WERI-Rb-1 (cell line): ENCODE results near the gene ZNFX1.
"Not testable (repeated sequence)": the region's sequence is repeated elsewhere in the genome, so short reads cannot be mapped to it uniquely, and the experiment has no call there.

Experiments used
- DNase-seq: peaks from one replicate; pipeline ENCODE4 v3.0.0-alpha.2; 2020
- H3K27ac ChIP-seq: fragments of 250-450 bp; sonication (Bioruptor Pico); 2 replicates; pipeline ENCODE4 v1.5.1; 2020; ENCODE audit warnings: mild to moderate bottlenecking, moderate library complexity
- H3K27me3 ChIP-seq: fragments of 250-450 bp; sonication (Bioruptor Pico); 2 replicates; pipeline ENCODE4 v1.5.1; 2021; ENCODE audit warnings: mild to moderate bottlenecking, low read depth, moderate library complexity; ENCODE audit not compliant: insufficient read depth, severe bottlenecking
- H3K36me3 ChIP-seq: fragments of 250-450 bp; sonication (Bioruptor Pico); 2 replicates; pipeline ENCODE4 v1.5.1; 2020; ENCODE audit warnings: mild to moderate bottlenecking, moderate library complexity
- H3K4me3 ChIP-seq: 2 replicates; pipeline ENCODE4 v1.5.1; 2011; ENCODE audit warnings: low read depth, mild to moderate bottlenecking, control low read depth, low read length
- H3K9me3 ChIP-seq: fragments of 250-450 bp; sonication (Bioruptor Pico); 2 replicates; pipeline ENCODE4 v1.5.1; 2021; ENCODE audit warnings: mild to moderate bottlenecking, moderate library complexity; ENCODE audit not compliant: severe bottlenecking
- TF ChIP-seq, protein P1 (sequence below): IDR thresholded peaks from 2 replicates; pipeline ENCODE4 v1.5.1; 2011; ENCODE audit warnings: low read depth, mild to moderate bottlenecking, control low read depth, inconsistent platforms, low read length

ZNFX1 gene

DNA sequence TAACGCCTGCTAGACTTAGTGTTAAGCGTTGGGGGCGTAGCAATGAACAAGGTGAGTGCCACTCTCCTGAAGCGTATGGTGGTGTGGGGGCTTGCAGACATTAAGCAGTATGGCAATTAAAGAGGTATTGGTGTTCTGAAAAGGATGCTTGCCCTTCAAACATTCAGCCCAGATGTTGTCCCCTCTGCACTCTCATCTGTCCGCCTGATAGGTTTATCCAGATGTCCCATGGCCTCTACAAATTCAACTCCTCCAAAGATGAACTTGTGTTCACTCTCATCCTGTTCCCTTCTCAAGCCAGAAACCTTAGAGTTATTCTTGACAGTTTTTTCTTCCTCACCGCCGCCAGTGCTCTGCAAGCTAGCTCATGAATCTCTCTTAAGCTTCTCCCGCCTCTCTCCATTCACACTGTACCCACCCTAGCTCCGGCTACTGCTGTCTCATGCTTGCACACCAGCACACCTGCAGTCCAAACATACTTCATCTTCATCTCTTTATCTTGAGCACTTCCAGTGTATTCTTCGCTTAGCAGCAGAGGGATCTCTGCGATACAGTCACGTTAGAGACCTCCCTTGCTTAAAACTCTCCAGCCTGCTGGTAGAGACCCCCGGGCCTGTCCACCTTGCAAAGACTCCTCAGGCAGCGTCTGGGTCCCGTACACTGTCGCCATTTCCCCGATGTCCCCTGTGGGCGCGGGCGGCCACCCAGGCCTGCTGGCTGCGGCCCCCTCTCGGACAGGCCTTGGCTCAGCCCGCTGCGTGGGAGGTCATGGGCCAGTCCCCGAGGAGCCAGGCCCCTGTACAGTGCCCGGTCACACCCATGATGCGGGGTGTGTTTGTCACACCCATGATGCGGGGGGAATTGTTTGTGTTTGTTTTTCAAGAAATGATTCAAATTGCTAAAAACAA, 57.7 kb downstream of the ZNFX1 start:
- DNase-seq: no peak
- Histone ChIP-seq H3K27me3 (no peaks in the 10 kb centered on the region), H3K4me3 (peak overlapping the region; percentile 94), H3K9me3 (no peaks in the 10 kb centered on the region), H3K36me3 (peaks cover 31% of the 10 kb centered on the region), H3K27ac (peak overlapping the region; percentile 64)
- TF ChIP-seq, protein P1, sequence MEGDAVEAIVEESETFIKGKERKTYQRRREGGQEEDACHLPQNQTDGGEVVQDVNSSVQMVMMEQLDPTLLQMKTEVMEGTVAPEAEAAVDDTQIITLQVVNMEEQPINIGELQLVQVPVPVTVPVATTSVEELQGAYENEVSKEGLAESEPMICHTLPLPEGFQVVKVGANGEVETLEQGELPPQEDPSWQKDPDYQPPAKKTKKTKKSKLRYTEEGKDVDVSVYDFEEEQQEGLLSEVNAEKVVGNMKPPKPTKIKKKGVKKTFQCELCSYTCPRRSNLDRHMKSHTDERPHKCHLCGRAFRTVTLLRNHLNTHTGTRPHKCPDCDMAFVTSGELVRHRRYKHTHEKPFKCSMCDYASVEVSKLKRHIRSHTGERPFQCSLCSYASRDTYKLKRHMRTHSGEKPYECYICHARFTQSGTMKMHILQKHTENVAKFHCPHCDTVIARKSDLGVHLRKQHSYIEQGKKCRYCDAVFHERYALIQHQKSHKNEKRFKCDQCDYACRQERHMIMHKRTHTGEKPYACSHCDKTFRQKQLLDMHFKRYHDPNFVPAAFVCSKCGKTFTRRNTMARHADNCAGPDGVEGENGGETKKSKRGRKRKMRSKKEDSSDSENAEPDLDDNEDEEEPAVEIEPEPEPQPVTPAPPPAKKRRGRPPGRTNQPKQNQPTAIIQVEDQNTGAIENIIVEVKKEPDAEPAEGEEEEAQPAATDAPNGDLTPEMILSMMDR: no peak

DNA sequence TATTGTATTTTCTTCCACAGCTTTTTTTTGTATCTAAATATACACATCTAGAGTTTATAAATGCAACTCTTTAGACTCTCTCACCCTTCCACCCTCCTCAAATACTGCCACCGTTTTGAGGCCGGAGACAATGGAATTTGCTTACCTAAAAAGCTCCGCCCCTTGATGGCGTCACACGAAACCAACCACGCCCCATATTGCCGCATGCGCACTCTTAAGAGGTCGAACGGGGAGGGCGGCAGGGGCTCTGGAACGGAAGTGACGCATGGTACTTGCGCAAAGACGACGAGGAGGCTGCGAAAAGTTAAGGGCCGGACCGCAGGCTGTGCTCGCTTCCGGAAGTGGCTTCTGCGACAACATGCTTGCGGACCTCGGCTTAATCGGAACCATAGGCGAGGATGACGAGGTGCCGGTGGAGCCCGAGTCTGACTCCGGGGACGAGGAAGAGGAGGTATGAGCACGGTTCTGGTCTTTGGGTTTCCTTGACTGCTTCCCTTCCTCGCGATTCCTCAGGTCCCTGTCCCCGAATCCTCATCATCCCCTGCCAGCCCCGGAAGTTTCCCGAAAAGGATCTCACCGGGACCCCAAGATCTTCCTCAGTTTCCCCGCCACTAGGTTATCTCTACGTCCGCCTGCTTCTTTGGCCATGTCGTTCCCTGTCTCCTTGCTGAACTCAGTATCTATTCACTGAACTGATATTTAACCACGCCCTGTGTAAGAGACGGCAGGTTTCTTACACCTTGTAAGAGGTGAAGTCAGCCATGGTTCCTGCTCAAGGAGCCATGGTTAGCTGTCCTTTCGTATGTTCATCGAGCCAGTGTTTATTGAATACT, 58.5 kb downstream of the ZNFX1 start, which contains the start of gene DDX27:
Gene DDX27, plus strand, starts transcription at position 326 of the 833 bp plus-strand sequence. Its CDS starts 33 bp downstream, at position 359.
- no peaks in the 10 kb centered on the region for H3K27me3 ChIP-seq
- H3K9me3 ChIP-seq: no peaks in the 10 kb centered on the region
- peak within 1 kb of the TSS; percentile 94 for H3K4me3 ChIP-seq
- TF ChIP-seq, protein P1: no peak
- peak; percentile 96 for DNase-seq
- peaks cover 23% of the 10 kb centered on the region for H3K36me3 ChIP-seq
- peak within 1 kb of the TSS; percentile 64 for H3K27ac ChIP-seq

DNA sequence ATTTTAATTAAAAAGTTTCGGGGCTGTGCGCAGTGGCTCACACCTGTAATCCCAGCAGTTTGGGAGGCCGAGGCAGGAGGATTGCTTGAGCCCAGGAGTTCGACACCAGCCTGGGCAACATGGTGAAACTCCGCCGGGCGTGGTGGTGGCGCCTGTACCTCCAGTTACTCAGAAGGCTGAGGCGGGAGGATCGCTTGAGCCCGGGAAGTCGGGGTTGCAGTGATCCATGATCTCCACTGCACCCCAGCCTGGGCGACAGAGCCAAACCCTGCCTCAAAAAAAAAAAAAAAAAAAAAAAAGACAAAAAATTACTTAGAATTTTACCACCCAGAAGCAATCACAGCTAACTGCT, 59.1 kb downstream of the ZNFX1 start:
- Histone ChIP-seq H3K36me3 (peaks cover 20% of the 10 kb centered on the region), H3K4me3 (peak overlapping the region; percentile 94; the same call in 1 of the 2 replicates), H3K27ac (peak overlapping the region; percentile 64)
- H3K27me3 ChIP-seq, DNase-seq, H3K9me3 ChIP-seq: not testable (repeated sequence)

DNA sequence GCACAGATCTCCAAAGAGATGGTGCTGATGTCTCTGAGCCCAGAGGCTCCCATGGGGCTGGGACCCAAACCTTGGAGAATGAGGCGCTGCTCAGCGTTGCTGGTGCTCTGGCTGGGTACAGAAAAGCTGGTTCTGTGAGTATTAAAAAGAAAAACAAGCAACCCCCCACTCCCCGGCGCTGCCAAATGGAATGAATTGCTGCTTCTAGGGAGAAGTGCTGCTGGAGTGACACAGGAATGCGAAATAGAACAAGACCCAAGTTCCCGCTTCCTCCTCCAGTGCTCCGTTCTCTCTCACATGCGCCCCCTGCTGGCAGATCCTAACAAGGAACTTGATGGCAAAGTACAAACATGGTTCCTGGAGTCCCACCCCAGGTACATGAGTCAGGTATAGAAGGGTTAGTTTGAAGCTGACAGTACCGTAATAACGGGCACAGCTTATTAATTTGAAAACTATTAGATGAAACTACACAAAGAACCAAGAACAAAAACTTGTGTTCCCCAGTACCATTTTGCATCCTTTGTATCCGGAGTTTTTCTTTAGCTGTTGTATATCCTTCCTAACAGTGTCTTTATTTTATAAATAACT, 60.8 kb downstream of the ZNFX1 start:
- no peak overlapping the region for H3K27ac ChIP-seq
- no peak overlapping the region for H3K4me3 ChIP-seq
- no peaks in the 10 kb centered on the region for H3K27me3 ChIP-seq
- DNase-seq: peak; percentile 94
- no peaks in the 10 kb centered on the region for H3K9me3 ChIP-seq
- peaks cover 5% of the 10 kb centered on the region; the same call in 1 of the 2 replicates for H3K36me3 ChIP-seq
- TF ChIP-seq, protein P1: peak; percentile 86

DNA sequence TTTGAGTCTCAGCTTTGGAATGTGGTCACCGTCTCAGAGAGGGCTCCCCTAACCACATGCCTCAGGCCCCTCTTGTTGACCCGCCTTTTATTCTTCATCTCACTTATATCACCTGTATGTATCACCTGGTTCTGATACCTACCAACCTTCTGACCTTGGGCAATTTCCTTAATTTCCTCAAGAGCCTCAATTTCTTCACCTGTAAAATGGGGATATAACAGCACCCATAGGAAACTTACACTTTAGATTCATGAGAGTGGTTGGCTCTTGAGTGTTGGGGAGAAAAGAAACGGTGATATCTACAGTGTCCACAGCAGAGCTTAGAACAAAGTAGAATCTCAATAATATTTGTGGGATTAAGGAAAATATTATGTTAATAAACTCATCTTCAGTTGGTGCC, 62.6 kb downstream of the ZNFX1 start:
- DNase-seq: no peak
- no peak overlapping the region for H3K27ac ChIP-seq
- no peaks in the 10 kb centered on the region for H3K36me3 ChIP-seq
- TF ChIP-seq, protein P1: no peak
- H3K9me3 ChIP-seq: peaks cover 6% of the 10 kb centered on the region
- no peaks in the 10 kb centered on the region for H3K27me3 ChIP-seq
- no peak overlapping the region for H3K4me3 ChIP-seq

DNA sequence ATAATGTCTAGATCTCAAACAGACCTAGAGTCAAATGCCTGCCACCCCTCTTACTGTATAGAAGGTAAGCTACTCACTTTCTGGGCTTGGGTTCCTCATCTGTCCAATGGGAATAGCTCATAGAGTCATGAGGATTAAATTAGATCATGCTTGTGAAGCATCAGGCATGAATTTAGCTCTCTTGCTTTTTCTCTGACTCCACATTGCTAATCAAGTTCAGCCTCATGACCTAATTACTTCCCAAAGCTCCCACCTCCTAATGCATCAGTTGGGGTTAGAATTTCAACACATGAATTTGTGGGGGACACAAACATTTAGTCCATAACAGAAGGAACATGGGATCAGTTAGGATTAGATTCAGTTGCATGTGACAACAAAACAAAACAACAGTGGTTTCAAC, 63.3 kb downstream of the ZNFX1 start:
- H3K27ac ChIP-seq: no peak overlapping the region
- H3K4me3 ChIP-seq: no peak overlapping the region
- DNase-seq: no peak
- no peaks in the 10 kb centered on the region for H3K36me3 ChIP-seq
- TF ChIP-seq, protein P1: no peak
- H3K27me3 ChIP-seq: no peaks in the 10 kb centered on the region
- H3K9me3 ChIP-seq: peaks cover 10% of the 10 kb centered on the region
